A549 (cell line): Measurements from ENCODE around the gene DNAJB13.

Experiments
- CTCF ChIP-seq: fragments of >200 bp; sonication (Bioruptor Twin); formaldehyde crosslinking; IDR thresholded peaks from 3 replicates; pipeline ENCODE4 v1.5.1; 2016
- EP300 ChIP-seq, 2 experiments: fragments of >200 bp; sonication (Bioruptor Twin); formaldehyde crosslinking; IDR thresholded peaks; 2 replicates in 1 of 2; 3 replicates in 1 of 2; pipeline ENCODE4 v1.6.1; 2016 to 2017
- ESRRA ChIP-seq: fragments of 150-350 bp; IDR thresholded peaks from 2 replicates; pipeline ENCODE4 v1.6.1; 2014; ENCODE audit warnings: mild to moderate bottlenecking, low read length, borderline replicate concordance
- JUN ChIP-seq, 2 experiments: fragments of >200 bp; sonication (Bioruptor Twin); formaldehyde crosslinking; IDR thresholded peaks; 2 replicates in 1 of 2; 3 replicates in 1 of 2; pipeline ENCODE4 v1.6.1; 2016 to 2017
- MAX ChIP-seq: IDR thresholded peaks from 2 replicates; pipeline ENCODE4 v1.6.1; 2012

- TF ChIP-seq ESRRA: no peak
- no peak for TF ChIP-seq CTCF
- no peak for TF ChIP-seq MAX
- no peak for TF ChIP-seq EP300 (IDR thresholded peaks at IDR 0.05)
- no peak for TF ChIP-seq JUN (IDR thresholded peaks at IDR 0.05)
Observed at GRCh38 chr11:73983741-73984538, 33.1 kb downstream of the DNAJB13 start.
